ENCODE measurements around the gene SUGCT.

SUGCT gene

GRCh38 chr7:40566879-40567278, 432.1 kb downstream of the SUGCT start:
- TF ChIP-seq TEAD4 (IDR thresholded peaks at IDR 0.05) (no peak), EGR1 (IDR thresholded peaks at IDR 0.05) (no peak), EP300 (IDR thresholded peaks at IDR 0.05; ENCODE audit: borderline replicate concordance) (no peak), FOXM1 (IDR thresholded peaks at IDR 0.05; ENCODE audit: borderline replicate concordance, low read depth) (no peak), CREB1 (IDR thresholded peaks at IDR 0.05; ENCODE audit: low read depth) (no peak), TCF12 (IDR thresholded peaks at IDR 0.05; ENCODE audit: low read depth) (no peak), REST (IDR thresholded peaks at IDR 0.05; ENCODE audit: low read depth) (no peak), TAF1 (IDR thresholded peaks at IDR 0.05; ENCODE audit: low read depth) (no peak), USF1 (IDR thresholded peaks at IDR 0.05) (no peak), ZBTB7A (IDR thresholded peaks at IDR 0.05; ENCODE audit: low read depth) (no peak), MAX (IDR thresholded peaks at IDR 0.05) (no peak), NFIC (IDR thresholded peaks at IDR 0.05) (no peak), CEBPB (IDR thresholded peaks at IDR 0.05) (no peak), RAD21 (IDR thresholded peaks at IDR 0.05; ENCODE audit: low read depth) (no peak), YY1 (IDR thresholded peaks at IDR 0.05; ENCODE audit: low read depth) (no peak)

DNA sequence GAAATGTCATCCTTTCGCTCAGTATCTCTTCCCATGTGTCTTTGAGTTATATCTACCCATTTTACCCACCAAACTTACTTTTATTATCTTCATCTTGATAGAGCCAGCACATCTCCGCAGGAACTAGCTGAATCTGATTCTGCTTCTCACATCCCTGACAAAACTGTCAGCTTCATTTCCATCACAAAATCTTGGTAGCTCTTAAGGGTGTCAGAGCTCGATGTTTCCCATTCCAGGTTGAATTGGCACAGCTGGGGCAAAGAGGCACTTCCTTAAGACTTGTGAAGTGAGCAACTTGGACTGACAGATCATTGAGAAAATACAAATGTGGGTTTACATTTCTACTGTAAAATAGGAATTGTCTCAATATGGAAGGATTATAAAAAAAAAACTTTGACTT, 434.5 kb downstream of the SUGCT start:
- TF ChIP-seq FOXM1 (IDR thresholded peaks at IDR 0.05; ENCODE audit: borderline replicate concordance, low read depth) (no peak), TEAD4 (IDR thresholded peaks at IDR 0.05) (no peak), MAX (IDR thresholded peaks at IDR 0.05) (no peak), REST (IDR thresholded peaks at IDR 0.05; ENCODE audit: low read depth) (no peak), TCF12 (IDR thresholded peaks at IDR 0.05; ENCODE audit: low read depth) (no peak), CEBPB (IDR thresholded peaks at IDR 0.05) (no peak), ZBTB7A (IDR thresholded peaks at IDR 0.05; ENCODE audit: low read depth) (no peak), CREB1 (IDR thresholded peaks at IDR 0.05; ENCODE audit: low read depth) (no peak), NFIC (IDR thresholded peaks at IDR 0.05) (no peak), YY1 (IDR thresholded peaks at IDR 0.05; ENCODE audit: low read depth) (no peak)

DNA sequence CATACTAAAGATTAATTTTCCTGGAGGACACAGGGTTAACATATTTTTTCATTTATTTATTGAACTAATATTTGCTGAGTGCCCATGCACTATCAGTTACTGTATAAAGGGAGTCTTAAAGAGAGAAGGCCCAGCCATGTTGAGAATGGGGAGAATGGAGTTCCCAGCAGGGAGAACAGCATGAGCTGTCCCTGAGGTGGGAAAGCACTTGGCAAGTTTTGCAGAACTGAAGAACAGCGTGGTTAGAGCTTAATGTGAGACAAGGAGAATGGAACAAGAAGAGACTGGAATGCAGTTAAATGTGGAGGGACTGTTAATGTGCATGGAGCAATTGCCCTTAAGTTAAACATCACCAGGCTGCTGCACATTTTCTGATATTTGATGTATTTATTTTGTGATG, 435.4 kb downstream of the SUGCT start:
- TF ChIP-seq TCF12 (IDR thresholded peaks at IDR 0.05; ENCODE audit: low read depth) (no peak), CEBPB (IDR thresholded peaks at IDR 0.05) (no peak), ZBTB7A (IDR thresholded peaks at IDR 0.05; ENCODE audit: low read depth) (no peak), TAF1 (IDR thresholded peaks at IDR 0.05; ENCODE audit: low read depth) (no peak), EP300 (IDR thresholded peaks at IDR 0.05; ENCODE audit: borderline replicate concordance) (no peak), FOXM1 (IDR thresholded peaks at IDR 0.05; ENCODE audit: borderline replicate concordance, low read depth) (no peak), TEAD4 (IDR thresholded peaks at IDR 0.05) (no peak), MAX (IDR thresholded peaks at IDR 0.05) (no peak), NFIC (IDR thresholded peaks at IDR 0.05) (no peak), USF1 (IDR thresholded peaks at IDR 0.05) (no peak), REST (IDR thresholded peaks at IDR 0.05; ENCODE audit: low read depth) (no peak), YY1 (IDR thresholded peaks at IDR 0.05; ENCODE audit: low read depth) (no peak), RAD21 (IDR thresholded peaks at IDR 0.05; ENCODE audit: low read depth) (no peak), EGR1 (IDR thresholded peaks at IDR 0.05) (no peak), CREB1 (IDR thresholded peaks at IDR 0.05; ENCODE audit: low read depth) (no peak)

- no peak for TF ChIP-seq NFIC (IDR thresholded peaks at IDR 0.05)
- TF ChIP-seq CREB1 (IDR thresholded peaks at IDR 0.05; ENCODE audit: low read depth): no peak
- TF ChIP-seq EP300 (IDR thresholded peaks at IDR 0.05; ENCODE audit: borderline replicate concordance): no peak
- TF ChIP-seq CEBPB (IDR thresholded peaks at IDR 0.05): no peak
- no peak for TF ChIP-seq YY1 (IDR thresholded peaks at IDR 0.05; ENCODE audit: low read depth)
- TF ChIP-seq TCF12 (IDR thresholded peaks at IDR 0.05; ENCODE audit: low read depth): no peak
- no peak for TF ChIP-seq RAD21 (IDR thresholded peaks at IDR 0.05; ENCODE audit: low read depth)
- no peak for TF ChIP-seq TEAD4 (IDR thresholded peaks at IDR 0.05)
- TF ChIP-seq FOXM1 (IDR thresholded peaks at IDR 0.05; ENCODE audit: borderline replicate concordance, low read depth): no peak
- no peak for TF ChIP-seq REST (IDR thresholded peaks at IDR 0.05; ENCODE audit: low read depth)
Observed at GRCh38 chr7:40571796-40572195, 437.0 kb downstream of the SUGCT start.

Measured in Ishikawa (cell line).